ENCODE measurements around the gene WASL. TPM values are rescaled to one million over a fixed set of nuclear protein-coding genes. Genes with fewer than 3 reads are reported as not detected.

Gene WASL
- total and polyA plus RNA-seq, 3 donors from 2014 or later = 43.3 to 69.3 (median 62.6) TPM

GRCh38 chr7:123792547-123792946, 43.7 kb upstream of the WASL start:
- TF ChIP-seq POLR2A (IDR thresholded peaks at IDR 0.05) (no peak), CTCF (IDR thresholded peaks at IDR 0.05) (no peak)
- no peak for DNase-seq
- Histone ChIP-seq H3K9me3 (no peaks in the 10 kb centered on the region), H3K36me3 (ENCODE audit: low read depth, missing control alignments) (no peaks in the 10 kb centered on the region), H3K27me3 (no peaks in the 10 kb centered on the region), H3K27ac (no peak overlapping the region), H3K4me3 (no peak overlapping the region), H3K4me1 (no peaks in the 10 kb centered on the region)
- WGBS, 2 donors = 67 to 72% methylated on average over 1 of the region's 1 CpG
- intact Hi-C loops (cut with DNase I; ENCODE audit: low total_unique reads) = no loop called here

DNA sequence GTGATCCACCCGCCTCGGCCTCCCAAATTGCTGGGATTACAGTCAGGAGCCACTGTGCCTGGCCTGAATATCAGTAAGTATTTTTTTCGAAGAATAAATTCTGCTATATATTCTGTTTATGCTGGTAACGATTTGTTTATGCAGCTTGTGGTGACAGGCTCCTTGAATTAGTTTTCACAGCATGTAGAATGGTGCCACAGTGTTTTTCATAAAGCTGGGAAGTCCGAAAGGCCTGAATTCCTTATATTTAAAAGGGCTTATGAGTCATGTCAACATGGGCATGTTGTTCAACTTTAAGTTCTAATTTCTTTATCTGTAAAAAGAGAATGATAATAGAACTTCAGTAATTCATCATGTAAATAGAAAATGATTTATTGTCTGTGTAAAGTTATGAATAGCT, 42.2 kb upstream of the WASL start:
- intact Hi-C loops (cut with DNase I; ENCODE audit: low total_unique reads) = no loop called here
- TF ChIP-seq POLR2A (IDR thresholded peaks at IDR 0.05) (no peak), CTCF (IDR thresholded peaks at IDR 0.05) (no peak)

GRCh38 chr7:123789817-123790216, 41.0 kb upstream of the WASL start:
- TF ChIP-seq CTCF (IDR thresholded peaks at IDR 0.05) (no peak), POLR2A (IDR thresholded peaks at IDR 0.05) (no peak)
- intact Hi-C loops (cut with DNase I; ENCODE audit: low total_unique reads) = no loop called here

More for the DNA sequence above, 42.2 kb upstream of the WASL start:
- no peaks in the 10 kb centered on the region for H3K36me3 ChIP-seq (ENCODE audit: low read depth, missing control alignments)
- no peak overlapping the region for H3K27ac ChIP-seq
- WGBS, 2 donors = 87 to 94% methylated on average over 5 of the region's 5 CpGs
- no peaks in the 10 kb centered on the region for H3K27me3 ChIP-seq
- DNase-seq = no peak
- H3K9me3 ChIP-seq = no peaks in the 10 kb centered on the region
- H3K4me1 ChIP-seq = no peaks in the 10 kb centered on the region
- H3K4me3 ChIP-seq = no peak overlapping the region

GRCh38 chr7:123789206-123789784, 40.5 kb upstream of the WASL start:
- no peak for DNase-seq
- 92 to 98% methylated on average over 4 of the region's 4 CpGs for WGBS, 2 donors
- no peak for TF ChIP-seq POLR2A (IDR thresholded peaks at IDR 0.05)
- no peak for TF ChIP-seq CTCF (IDR thresholded peaks at IDR 0.05)
- H3K4me1 ChIP-seq = no peaks in the 10 kb centered on the region
- H3K4me3 ChIP-seq = no peak overlapping the region
- no peak overlapping the region for H3K27ac ChIP-seq
- intact Hi-C loops (cut with DNase I; ENCODE audit: low total_unique reads) = no loop called here
- no peaks in the 10 kb centered on the region for H3K36me3 ChIP-seq (ENCODE audit: low read depth, missing control alignments)
- no peaks in the 10 kb centered on the region for H3K27me3 ChIP-seq
- H3K9me3 ChIP-seq = no peaks in the 10 kb centered on the region

More at GRCh38 chr7:123789817-123790216, 41.0 kb upstream of the WASL start:
- Histone ChIP-seq H3K4me1 (no peaks in the 10 kb centered on the region), H3K27ac (no peak overlapping the region), H3K27me3 (no peaks in the 10 kb centered on the region), H3K4me3 (no peak overlapping the region), H3K36me3 (ENCODE audit: low read depth, missing control alignments) (no peaks in the 10 kb centered on the region), H3K9me3 (no peaks in the 10 kb centered on the region)
- DNase-seq = no peak
- 79 to 92% methylated on average over 3 of the region's 3 CpGs for WGBS, 2 donors

DNA sequence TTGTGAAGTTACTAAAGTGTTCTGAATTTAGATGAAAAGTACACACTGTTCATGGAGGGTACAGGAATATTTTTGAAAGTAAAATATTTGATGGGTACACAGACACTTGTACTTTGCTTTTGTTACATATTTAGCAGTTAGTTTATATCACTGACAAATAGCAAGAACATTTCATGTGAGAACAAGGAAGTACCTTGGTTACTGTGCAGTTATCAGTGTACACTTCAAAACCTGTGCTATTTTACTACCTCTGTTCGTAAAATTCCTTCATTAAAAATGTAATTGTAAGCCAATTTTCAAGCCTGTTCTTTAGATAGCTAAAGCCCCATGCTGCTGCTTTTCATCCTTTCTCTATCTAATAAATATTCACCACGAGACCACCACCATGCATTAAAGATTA, 39.8 kb upstream of the WASL start:
- Histone ChIP-seq H3K9me3 (no peaks in the 10 kb centered on the region), H3K27me3 (no peaks in the 10 kb centered on the region), H3K4me1 (no peaks in the 10 kb centered on the region), H3K27ac (no peak overlapping the region), H3K4me3 (no peak overlapping the region), H3K36me3 (ENCODE audit: low read depth, missing control alignments) (no peaks in the 10 kb centered on the region)
- no peak for TF ChIP-seq CTCF (IDR thresholded peaks at IDR 0.05)
- TF ChIP-seq POLR2A (IDR thresholded peaks at IDR 0.05) = no peak
- intact Hi-C loops (cut with DNase I; ENCODE audit: low total_unique reads) = no loop called here
- 63 to 64% methylated on average over 2 of the region's 2 CpGs for whole genome bisulfite sequencing, 2 donors
- DNase-seq = no peak

Measured in testis (tissue), 3 donors.